Central memory CD4-positive, alpha-beta T cell (primary cell): ENCODE results near the gene MRGPRE.

Source experiments
- DNase-seq: peaks from one replicate; pipeline ENCODE4 v3.0.0; 2022

The MRGPRE gene

DNA sequence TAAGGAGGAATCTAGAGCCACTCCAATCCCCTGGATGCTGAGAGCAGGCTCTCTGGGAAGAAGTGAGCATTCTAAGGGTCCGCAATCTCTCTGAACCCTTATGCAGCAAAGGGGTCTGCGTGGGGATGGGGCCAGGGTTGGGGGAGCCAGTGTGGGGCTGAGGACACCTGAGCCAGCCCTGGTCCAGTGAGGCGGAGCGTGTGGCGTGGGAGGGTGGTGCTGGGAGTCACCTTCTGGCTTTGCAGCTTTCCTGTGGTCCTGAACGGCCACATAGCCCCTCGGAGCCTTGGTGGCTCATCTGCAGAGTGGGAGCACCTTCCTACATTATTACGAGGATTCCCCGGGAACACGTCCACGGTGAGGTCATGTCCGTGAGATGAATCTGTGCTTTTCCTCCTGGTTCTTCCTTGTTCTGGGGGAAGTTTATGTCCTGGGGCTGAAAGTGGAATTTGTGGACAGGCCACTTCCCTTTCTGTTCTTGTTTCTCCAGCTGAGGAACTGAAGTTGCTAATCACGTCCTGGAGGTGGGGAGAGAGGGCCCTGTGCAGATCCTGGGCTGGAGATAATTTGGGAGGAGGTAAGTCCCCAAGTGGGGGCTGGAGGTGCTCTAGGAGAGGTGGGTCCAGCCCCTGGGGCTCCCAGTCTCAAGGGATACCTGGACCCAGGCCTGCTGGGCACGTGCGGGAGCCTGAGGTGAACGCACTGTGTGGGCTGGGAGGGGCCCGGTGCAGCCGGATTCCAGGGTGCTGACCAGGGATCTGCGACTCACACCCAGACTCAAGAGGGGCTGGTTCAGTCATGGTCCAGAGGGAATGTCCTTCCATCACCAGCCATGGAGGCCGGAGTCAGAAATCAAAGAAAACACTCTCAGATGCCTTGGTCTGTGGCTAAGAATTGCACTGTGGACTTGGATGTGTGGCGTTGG lies 6.1 kb downstream of the MRGPRE start:
- no peak for DNase-seq

DNA sequence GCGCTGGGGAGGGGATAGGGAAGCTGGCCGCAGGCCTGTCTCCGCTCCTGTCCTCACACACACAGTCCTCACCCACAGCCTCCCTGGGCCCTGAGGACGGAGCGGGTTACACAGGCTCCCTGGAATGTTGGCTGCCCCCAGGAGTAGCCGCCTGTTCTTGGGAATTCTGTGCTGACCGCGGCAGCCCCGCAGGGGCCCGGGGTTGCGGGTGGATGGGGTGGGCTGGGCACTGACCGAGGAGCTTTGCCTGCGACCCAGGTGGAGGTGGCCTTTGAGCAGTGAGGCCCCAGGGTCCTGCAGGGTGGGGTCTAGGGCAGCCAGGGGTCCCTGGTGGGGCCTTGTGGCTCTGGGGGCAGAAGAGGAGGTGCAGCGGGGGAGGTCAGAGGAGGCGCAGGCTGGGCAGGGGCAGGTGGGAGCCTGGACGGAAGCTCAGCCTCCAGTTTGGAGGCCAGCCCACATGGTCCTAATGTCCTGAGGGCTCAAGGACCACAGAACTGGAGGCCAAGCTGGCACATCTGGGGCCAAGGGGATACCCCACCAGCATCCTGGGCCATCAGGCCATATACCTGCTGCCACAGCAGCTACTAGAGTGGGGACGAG lies 7.0 kb downstream of the MRGPRE start:
- no peak for DNase-seq

DNA sequence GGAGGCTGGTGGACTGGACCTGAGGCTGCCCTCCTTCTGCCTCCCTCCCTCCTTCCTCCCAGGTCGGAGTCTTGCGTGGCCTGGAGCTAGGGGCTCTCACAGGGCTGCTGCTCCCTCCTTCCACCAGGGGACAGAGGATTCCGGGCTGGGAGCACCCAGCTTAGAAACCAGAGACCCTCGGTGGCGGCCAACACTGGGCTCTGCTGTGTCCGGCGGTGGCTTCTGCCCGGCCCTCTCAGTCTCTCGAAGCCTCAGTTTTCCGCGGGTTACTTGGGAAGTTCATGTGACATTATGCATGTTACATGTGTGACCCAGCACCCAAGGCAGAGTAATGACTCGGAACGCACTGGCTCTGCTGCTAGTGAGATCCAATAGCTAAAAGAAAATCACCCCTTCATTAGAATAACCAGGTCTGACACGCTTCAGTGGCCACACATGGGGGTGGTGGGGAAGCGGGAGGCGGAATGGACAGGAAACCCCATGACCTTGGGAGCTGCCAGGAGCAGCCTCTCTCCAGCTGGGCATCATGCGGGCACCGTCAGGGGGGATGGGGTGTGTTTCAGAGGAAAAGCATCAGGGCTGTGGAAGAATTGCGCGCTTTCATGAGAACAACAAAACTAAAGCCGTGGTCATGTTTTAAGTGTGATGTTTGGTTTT lies 7.7 kb downstream of the MRGPRE start:
- no peak for DNase-seq

DNA sequence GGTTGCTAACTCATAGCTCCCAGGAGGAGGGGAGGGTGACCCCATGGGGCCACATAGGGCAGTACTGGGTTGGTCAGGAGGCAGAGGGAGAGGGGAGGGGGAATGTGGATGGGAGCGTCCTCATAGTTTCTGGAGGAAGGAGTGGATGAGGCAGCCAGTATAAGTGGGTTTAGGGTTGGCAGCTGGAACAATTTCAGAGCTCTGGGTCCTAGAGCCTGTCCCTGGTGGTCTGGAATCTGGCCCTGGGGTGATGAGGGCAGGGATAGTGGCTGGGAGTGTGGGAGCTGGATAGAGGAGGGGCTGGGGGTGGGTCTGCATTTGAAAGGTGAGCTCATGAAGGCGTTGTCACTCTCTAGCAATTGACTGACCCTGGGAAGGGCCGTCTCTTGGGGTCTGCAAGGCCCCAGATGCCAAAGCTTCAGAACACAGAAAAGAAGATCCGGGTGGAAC lies 8.3 kb downstream of the MRGPRE start:
- DNase-seq: no peak

DNA sequence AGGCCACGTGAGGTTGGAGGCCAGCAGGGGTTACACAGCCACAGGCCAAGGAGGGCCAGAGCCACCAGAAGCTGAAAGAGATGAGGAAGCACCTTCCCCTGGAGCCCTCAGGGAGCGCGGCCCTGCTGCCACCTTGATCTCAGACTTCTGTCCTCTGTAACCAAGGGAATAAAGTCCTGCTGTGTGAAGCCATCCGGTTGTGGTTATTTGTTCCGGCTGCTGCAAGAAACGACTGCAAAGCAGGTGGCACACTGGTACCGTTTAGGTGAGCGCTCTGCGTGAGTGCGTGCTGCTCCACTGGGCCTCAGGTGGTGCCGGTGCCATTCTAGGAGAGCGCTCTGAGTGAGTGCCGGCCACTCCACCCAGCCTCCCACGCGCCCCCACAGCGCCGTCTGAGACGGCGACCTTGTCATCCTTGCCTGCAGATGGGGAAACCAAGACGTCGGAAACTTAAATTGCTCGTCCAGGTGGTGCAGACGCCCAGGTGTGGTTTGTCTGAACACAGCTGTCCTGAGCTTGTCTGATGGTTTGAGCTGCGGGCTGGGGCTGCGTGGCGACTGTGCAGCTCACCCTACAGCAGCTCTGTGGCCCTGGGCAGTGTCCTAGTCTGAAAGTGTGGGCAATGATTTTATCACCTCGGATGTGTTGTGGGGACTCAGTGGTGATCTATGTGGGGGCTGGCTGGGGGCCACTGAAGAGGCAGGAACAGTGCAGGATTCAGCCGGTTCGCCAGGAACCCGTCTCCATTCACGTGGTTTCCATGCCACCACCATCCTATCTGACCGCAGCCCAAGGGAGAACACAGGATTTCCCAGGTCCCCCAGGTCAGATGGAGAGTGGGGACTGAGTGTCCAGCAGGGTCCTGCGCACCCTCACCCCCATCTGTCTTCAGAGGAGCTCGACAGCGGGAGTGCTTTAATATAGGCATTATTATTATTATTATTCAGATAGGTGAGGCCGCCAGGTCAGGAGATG lies 9.0 kb downstream of the MRGPRE start:
- no peak for DNase-seq

DNA sequence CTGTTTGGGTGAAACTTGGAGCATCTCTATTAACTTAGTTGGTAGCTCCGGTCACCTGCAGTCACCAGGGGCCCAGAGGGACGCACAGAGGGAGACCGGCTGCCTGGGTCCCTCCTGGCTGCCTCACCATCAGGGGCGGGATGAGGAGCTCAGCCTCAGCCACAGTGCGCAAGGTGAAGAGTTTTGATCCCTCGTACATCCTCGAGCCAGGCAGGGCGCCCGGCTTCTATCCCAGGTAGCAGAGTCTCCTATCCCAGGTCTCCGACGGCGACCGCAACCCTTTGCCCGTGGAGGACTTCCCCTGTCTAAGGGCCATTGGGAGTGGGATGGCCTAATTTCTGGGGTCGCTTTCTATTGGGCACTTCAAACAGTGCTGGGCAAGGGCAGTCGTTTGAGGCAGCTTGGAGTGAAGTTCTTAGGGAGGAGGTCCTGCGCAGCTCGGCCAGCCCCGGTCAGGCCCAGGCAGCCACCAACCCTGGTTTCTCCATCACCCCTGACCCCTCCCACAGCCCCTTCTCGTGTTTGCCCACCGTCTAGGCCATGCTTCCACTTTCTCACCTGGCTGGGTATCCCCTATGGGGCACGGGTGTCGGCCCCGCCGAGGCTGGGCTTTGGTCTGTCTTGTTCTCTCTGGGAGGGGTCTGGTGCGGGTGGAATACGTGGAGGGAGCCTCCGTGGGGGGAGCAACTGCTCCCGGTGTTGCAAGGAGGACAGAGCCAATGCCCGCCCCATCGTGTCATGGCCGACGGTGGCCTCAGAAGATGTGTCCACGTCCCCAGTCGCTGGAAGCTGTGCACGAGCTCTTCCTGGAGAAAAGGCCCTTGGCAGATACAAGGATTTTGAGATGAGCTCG lies 10.0 kb downstream of the MRGPRE start:
- no peak for DNase-seq

DNA sequence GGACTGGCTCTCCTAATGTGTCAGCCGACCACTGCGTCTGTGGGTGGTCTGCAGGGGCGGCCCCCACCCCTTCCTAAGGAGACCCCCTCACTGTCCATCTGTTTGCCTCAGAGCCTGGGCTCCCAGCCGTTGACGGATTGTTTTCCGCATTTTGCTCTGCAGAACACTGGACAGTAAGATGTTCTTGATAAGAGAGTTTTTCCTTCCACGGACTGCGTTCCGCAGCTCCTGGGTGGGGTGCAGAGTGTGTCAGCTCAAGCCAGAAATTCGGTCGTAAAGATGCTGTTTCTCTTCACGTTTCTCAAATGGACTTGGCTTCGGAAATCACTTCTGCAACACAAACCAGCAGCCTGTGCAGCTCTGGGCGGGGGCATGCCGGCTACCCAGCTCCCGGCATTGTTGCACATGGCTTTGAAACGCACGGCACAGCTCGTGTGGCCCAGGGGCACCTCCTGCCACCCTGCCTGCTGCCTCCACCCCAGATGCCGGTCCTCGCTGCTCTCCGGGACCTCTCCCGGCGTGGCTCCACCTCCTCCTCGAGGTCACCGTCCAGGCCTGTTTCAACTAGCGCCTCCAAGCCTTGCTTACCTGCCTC lies 10.7 kb downstream of the MRGPRE start:
- no peak for DNase-seq

DNA sequence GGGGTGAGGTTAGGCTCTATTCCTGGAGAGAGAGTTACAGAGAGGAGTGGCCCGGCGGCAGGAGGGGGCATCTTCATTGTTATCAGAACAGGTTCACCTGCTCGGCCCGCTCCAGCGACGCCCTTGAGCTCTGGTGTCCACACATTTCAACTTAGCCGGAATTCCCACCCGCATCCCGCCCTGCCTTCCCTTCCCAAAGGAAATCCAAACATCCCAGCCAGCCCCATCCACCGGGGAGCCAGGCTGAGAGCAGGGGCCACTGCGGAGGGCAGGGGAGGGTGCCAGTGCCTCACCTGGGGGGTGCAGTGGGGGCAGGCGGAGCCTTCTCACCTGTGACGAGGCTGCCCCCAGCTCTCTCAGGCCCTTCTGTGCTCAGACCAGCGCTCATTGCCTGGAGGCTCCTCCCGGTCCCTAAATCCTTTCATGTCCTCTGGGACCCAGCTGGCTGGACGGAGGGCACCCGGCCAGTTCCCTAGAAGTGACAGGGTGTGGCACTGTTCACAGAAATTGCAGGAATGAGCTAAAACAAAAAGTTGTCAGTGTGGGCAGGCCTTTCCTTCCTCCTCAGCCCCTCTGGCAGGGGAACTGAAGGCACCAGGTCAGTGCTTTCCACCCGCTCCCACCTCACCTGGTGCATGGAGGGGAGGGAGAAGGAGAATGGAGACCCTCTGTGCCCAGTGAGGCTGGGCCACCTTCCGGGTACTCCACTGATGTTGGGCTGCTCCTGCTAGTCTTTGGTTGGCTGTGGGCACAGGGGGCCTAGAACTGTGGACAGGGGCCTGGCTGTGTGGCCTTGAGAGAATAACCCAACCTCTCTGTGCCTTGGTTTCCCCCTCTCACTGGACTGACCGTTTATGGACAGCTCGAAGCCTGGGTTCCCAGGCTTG lies 11.5 kb downstream of the MRGPRE start:
- no peak for DNase-seq

DNA sequence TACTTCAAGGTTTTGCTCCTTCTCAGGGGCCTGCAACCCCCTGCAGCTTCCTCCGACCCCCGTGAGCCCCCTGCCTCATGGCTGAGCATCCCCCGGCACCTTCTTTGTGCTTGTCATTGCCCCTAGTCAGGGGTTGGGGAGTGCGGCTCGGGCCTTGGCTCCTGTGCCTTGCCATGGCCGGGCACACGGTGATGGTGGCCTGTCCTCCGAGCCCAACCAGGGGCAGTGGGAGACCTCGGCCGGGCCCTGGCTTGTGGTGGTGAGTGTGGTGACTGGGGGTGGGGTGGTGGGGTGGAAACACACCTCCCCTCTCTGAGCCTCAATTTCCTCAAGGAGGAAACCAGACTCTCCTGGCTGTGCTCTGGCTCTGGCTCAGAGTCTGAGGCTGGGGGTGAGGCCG lies 12.1 kb downstream of the MRGPRE start:
- no peak for DNase-seq

DNA sequence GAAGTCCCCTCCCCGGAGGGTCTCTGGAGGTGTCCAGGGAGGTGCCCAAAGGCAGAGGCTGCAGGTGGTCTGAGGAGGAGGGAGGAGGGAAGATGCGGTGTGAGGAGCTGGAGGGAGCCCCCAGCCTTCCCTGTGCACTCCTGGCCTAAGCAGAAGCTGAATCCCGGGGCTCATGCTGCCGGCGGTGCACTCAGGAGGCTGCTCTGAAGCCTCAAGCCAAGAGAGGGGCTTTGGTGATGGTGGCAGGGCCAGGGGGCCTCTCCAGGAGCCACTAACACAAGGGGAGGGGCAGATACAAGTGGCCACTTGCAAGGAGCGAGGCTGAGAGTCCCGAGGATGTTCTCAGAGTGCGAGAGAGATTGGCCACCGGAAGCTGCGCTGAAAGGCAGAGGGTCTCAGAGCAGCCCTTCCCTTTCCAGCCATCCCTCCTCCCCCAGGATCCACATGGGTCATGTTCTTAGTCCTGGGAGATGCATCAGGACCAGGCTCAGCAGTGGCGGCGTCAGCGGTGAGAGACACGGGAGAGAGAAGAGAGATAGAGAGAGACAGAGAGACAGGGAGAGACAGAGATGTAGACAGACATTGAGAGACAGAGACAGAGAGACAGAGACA lies 12.8 kb downstream of the MRGPRE start:
- no peak for DNase-seq

DNA sequence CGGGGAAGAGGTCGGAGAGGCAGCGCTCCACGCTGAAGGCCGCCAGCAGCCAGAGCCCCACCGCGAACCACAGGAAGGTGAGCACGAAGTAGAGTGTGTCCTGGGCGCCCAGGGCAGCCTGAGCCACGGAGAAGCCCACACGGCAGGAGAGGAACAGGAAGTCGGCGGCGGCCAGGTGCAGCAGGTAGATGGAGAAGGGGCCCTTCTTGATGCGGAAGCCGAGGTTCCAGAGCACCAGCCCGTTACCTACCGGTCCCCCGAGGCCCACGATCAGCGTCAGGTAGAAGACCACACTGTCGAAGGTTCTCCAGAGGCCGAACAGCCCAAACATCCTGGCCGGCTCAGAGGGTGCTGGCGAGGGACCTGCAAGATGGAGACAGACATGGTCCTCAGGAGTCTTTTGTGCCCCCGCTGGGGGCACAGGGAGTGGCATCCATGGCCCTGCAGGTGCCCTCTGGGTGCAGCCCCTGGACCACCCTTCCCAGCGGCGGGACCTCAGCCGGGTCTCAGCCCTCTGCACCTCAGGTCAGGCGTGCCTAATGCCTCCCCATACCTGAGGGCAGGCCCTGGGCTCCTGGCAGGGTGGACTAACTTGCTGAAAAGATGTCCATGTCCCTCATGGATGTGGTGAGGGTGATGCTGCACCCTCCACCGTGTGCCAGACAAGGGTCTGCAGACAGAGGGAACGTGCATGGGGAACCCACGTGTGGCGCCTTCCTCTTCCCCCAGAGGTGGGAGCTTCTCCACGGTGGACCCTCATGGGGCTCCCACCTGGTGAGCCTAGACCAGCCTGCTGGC lies 13.5 kb downstream of the MRGPRE start, which contains the start of gene MRGPRG:
Gene MRGPRG (minus strand): TSS at position 331 of the 798 bp plus-strand sequence. CDS start 0 bp downstream, at position 331.
- DNase-seq: no peak

DNA sequence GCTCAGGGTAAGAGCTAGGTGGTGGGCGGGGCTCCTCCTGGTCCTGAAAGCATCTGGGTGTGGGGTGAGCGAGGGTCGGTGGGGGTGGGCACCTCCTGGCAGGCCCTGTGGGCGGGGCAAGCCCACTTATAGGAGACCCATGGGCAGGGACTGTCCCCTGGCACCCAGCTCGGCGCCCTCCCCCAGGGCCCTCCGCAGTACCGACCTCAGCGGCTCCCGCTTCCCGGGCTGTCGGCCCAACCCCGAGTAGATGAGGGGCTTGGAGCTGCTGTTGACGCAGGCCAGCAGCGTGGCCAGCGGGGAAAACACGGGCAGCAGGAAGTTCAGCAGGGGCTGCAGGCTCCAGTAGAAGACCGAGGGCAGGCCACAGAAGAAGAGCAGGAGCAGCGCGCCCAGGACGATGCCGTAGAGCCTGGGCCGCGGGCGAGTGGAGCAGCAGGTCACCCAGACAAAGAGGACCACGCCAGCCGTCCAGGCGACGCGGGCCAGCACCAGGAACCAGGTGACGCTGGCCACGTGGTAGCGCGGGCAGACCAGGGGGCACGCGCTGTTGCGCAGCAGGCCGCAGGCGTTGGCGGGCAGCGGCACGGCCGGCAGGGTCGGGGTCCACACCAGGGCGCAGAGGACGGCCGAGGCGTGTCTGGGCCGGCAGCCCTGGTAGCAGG lies 14.3 kb downstream of the MRGPRE start:
- no peak for DNase-seq

DNA sequence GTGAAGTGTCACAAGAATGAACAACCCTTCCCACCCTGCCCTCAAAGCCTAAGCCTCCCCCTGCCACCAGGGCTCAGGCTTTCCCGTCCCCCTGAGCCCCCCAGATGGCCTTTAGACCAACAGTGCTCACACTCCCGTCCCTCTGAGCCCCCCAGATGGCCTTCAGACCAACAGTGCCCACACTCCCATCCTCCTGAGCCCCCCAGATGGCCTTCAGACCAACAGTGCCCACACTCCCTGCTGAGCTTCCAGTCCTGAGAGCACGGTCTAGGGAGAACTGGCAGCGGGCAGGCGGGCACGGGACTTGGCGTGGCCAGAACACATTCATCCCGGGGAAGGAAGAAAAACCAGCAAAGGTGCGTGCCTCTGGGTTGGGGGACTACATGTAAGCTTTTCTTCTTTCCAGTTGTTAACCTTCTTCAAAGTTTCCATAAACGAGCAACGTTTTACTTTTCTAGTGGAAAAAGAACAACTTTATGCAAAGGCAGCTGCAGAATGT lies 16.1 kb downstream of the MRGPRE start:
- DNase-seq: no peak

DNA sequence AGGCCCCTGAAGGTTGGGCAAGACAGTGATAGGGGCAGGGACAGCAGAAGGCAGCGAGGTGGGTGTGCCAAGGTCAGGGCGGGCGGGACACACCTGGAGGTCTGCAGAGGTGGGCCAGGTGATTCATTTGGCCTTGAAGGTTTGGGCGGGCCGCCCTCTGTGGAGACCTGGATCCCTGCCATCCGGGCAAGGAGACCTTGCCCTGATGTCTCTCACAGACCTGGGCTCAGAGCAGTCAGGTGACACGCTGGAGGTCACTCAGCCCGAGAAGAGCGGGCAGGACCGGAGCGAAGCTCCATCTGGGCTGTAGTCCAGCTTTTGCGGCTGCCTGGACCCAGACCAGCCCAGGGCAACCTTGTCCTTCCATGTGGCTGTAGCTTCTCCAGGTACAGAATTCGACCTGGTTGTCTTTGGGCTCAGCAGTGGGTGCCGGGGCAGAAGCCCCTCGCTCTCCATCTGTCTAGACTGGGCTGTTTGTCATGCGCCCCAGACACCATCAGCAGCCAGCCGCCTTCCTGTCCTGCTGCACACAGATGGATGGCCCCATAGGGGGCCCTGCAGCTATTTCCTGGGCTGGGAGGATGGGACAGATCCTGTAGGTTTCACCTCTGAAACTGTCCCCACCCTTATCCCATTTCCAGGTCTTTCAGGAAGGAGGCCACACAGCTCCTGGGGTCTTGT lies 16.7 kb downstream of the MRGPRE start:
- DNase-seq: no peak

DNA sequence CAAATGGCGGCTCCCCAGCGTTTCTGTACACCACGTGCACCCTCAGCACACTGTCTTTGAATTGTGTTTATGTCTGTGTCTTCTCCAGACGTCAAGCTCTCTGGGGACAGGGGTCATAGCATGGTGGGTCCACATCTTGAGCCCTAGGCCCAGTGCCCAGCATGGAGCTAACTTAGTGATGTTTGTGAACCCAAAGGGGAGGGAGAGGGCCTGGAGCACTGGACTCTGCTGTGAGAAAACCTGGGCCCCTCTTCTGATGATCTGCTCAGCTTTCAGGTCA lies 17.9 kb downstream of the MRGPRE start:
- DNase-seq: no peak

DNA sequence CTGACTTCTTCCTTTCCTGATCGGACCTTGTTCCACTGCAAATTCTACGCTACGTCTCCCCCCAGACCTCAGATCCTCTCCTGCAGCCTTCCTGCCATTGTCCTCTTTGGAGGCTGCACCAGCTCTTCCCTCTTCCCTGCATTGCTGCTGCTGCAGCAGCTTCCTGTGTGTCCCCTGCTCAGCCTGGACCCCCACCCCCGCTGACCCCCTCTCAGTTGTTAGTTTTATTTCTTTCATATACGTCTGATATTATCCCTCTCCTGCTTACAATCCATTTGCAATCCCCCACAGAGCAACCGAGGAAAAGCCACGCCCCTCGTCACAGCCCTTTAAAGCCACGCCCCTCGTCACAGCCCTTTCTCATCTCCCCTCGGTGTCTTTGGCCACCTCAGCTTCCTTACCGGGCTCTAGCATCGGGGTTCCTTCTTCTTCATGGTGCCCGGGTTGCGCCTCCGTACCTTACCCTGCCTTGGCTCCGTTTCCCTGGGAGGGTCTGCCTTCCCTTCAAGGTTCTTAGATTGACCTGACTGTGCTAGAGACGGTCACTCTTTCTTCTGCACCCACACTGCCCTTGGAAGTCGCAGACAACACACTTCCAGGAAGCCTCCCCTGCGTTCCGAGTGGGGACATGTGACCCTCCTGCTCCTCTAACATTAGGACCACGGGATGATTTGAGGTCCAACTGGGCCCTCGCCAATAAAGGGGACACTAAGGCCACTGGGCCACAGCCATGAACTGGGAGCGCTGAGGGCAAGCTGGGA lies 18.4 kb downstream of the MRGPRE start:
- no peak for DNase-seq

DNA sequence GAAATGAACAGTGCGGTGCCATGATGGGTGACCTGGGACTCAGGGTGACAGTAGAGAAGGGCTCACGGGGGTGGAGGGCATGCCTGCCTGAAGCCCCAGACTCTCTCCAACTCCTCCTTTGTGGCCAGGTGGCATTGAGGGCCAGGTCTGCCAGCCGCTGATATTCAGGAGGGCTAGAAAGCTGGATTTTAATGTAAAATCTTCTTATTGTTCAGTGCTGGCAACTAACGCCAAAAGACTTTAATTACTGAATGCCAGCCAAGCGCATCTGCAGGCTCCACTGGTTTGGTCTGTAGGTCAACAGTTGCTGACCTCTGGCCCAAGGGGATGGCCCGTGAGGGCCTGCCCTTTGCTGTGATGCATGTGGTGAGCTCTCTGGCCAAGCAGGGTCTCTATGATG lies 23.9 kb downstream of the MRGPRE start:
- no peak for DNase-seq
